SK-N-SH (cell line): Measurements from ENCODE around the gene PIGM. TPM values are rescaled to one million over a fixed set of nuclear protein-coding genes. Genes with fewer than 3 reads are reported as not detected.

Source experiments
- CTCF ChIA-PET: fragments of 300-600, 350-600 bp; formaldehyde crosslinking; extraction: SDS; loops from one replicate; lab custom pipeline; 2021; lab: Yijun Ruan, JAX
- POLR2A ChIA-PET: fragments of 350-600 bp; sonication (Branson Sonifier 250); formaldehyde crosslinking; extraction: SDS; loops from one replicate; lab custom pipeline; 2020; ENCODE audit warnings: antibody characterized with exemption, inconsistent platforms; lab: Yijun Ruan, JAX
- DNase-seq: peaks from one replicate; pipeline ENCODE4 v3.0.0; 2012
- H2AFZ ChIP-seq: fragments of 200-600 bp; sonication (generic); 2 replicates; pipeline ENCODE4 v1.8.1; 2016; ENCODE audit warnings: antibody characterized with exemption, mild to moderate bottlenecking, low read depth
- H3F3A ChIP-seq: fragments of 200-600 bp; sonication (generic); replicated peaks from 2 replicates; pipeline ENCODE3; 2016; ENCODE audit warnings: antibody characterized with exemption, mild to moderate bottlenecking; ENCODE audit not compliant: insufficient read depth
- H3K27ac ChIP-seq, 2 experiments: fragments of 200-500 bp in 1 of 2; fragments of 200-600 bp in 1 of 2; sonication (Bioruptor generic) in 1 of 2; sonication (generic), shearing (Covaris generic) in 1 of 2; 2 replicates each; pipeline versions ENCODE4 v1.5.1 to v1.6.1; 2014 to 2016; ENCODE audit warnings: low read depth in 2 of 2, inconsistent platforms in 1 of 2, low read length in 1 of 2, mild to moderate bottlenecking in 1 of 2, mixed read lengths in 1 of 2
- H3K27me3 ChIP-seq: fragments of 200-600 bp; sonication (generic), shearing (Covaris generic); 2 replicates; pipeline ENCODE4 v1.6.1; 2016; ENCODE audit warnings: mixed run types; ENCODE audit not compliant: insufficient read depth
- H3K36me3 ChIP-seq, 2 experiments: fragments of 200-500 bp in 1 of 2; fragments of 200-600 bp in 1 of 2; sonication (Bioruptor generic) in 1 of 2; sonication (generic) in 1 of 2; replicated peaks in 1 of 2; 2 replicates each; pipeline versions ENCODE3 to v1.5.1; 2014 to 2016; ENCODE audit warnings: low read length in 1 of 2, mild to moderate bottlenecking in 1 of 2; ENCODE audit not compliant: insufficient read depth in 2 of 2, control insufficient read depth in 1 of 2
- H3K4me1 ChIP-seq, 2 experiments: fragments of 200-500 bp in 1 of 2; fragments of 200-600 bp in 1 of 2; sonication (Bioruptor generic) in 1 of 2; sonication (generic), shearing (Covaris generic) in 1 of 2; 2 replicates each; pipeline versions ENCODE4 v1.5.1 to v1.6.1; 2014 to 2016; ENCODE audit warnings: low read depth in 1 of 2, low read length in 1 of 2, mixed run types in 1 of 2; ENCODE audit not compliant: insufficient read depth in 2 of 2, control insufficient read depth in 1 of 2
- H3K4me2 ChIP-seq: fragments of 200-600 bp; sonication (generic), shearing (Covaris generic); 2 replicates; pipeline ENCODE4 v1.6.1; 2017; ENCODE audit warnings: mixed run types
- H3K4me3 ChIP-seq, 2 experiments: fragments of 200-500 bp in 1 of 2; fragments of 200-600 bp in 1 of 2; sonication (Bioruptor generic) in 1 of 2; sonication (generic), shearing (Covaris generic) in 1 of 2; 2 replicates each; pipeline versions ENCODE4 v1.5.1 to v1.8.1; 2014 to 2016; ENCODE audit warnings: low read depth in 2 of 2, inconsistent platforms in 1 of 2, low read length in 1 of 2, mild to moderate bottlenecking in 1 of 2, mixed read lengths in 1 of 2, moderate library complexity in 1 of 2
- H3K79me2 ChIP-seq: fragments of 200-600 bp; sonication (generic); 2 replicates; pipeline ENCODE4 v1.8.1; 2017; ENCODE audit warnings: mild to moderate bottlenecking; ENCODE audit not compliant: insufficient read depth
- H3K9ac ChIP-seq: fragments of 200-600 bp; sonication (generic); 2 replicates; pipeline ENCODE4 v1.6.1; 2017; ENCODE audit warnings: mixed run types
- H3K9me2 ChIP-seq: fragments of 200-600 bp; sonication (generic); 2 replicates; pipeline ENCODE4 v1.6.1; 2017; ENCODE audit warnings: mixed run types
- H3K9me3 ChIP-seq: fragments of 200-600 bp; sonication (generic); 2 replicates; pipeline ENCODE4 v1.6.1; 2017; ENCODE audit warnings: mixed run types, mild to moderate bottlenecking, moderate library complexity
- H4K20me1 ChIP-seq: fragments of 200-600 bp; sonication (generic); 2 replicates; pipeline ENCODE4 v1.6.1; 2017; ENCODE audit warnings: mild to moderate bottlenecking, mixed run types; ENCODE audit not compliant: insufficient read depth
- CHD2 ChIP-seq: fragments of 150-350 bp; IDR thresholded peaks from 2 replicates; pipeline ENCODE4 v1.6.1; 2018; ENCODE audit warnings: low read length; ENCODE audit not compliant: partially characterized antibody
- ELF1 ChIP-seq: IDR thresholded peaks from 2 replicates; pipeline ENCODE4 v1.4.0; 2012
- EP300 ChIP-seq, 2 experiments: IDR thresholded peaks; 2 replicates each; pipeline versions ENCODE4 v1.4.0 to v1.6.1; 2012; ENCODE audit warnings: borderline replicate concordance in 1 of 2, low read depth in 1 of 2, low read length in 1 of 2
- EZH2phosphoT487 ChIP-seq: fragments of 200-600 bp; sonication (generic); IDR thresholded peaks from 2 replicates; pipeline ENCODE4 v1.6.1; 2017; ENCODE audit warnings: low read depth, mixed run types, mild to moderate bottlenecking, antibody characterized with exemption, moderate library complexity, borderline replicate concordance
- FOXJ3 ChIP-seq: sonication (generic); formaldehyde crosslinking; IDR thresholded peaks from 2 replicates; pipeline ENCODE4 v1.5.1; 2020; ENCODE audit warnings: mild to moderate bottlenecking, missing genetic modification reagents
- GABPA ChIP-seq: IDR thresholded peaks from 2 replicates; pipeline ENCODE4 v1.4.0; 2012; ENCODE audit warnings: low read depth, mild to moderate bottlenecking
- GATA2 ChIP-seq: sonication (generic); formaldehyde crosslinking; IDR thresholded peaks from 2 replicates; pipeline ENCODE4 v1.5.0; 2020; ENCODE audit warnings: mild to moderate bottlenecking, missing genetic modification reagents
- JUND ChIP-seq: IDR thresholded peaks from 2 replicates; pipeline ENCODE4 v1.4.0; 2012
- MEF2A ChIP-seq: IDR thresholded peaks from 2 replicates; pipeline ENCODE4 v1.4.0; 2012; ENCODE audit warnings: low read depth, borderline replicate concordance
- MXI1 ChIP-seq: IDR thresholded peaks from 2 replicates; pipeline ENCODE4 v1.6.1; 2012; ENCODE audit warnings: mild to moderate bottlenecking, low read depth, low read length, improper control_type of control experiment
- NFIC ChIP-seq: IDR thresholded peaks from 2 replicates; pipeline ENCODE4 v1.4.0; 2012; ENCODE audit warnings: borderline replicate concordance
- POLR2AphosphoS5 ChIP-seq: IDR thresholded peaks from 2 replicates; pipeline ENCODE4 v1.6.1; 2012; ENCODE audit warnings: low read depth, low read length
- RAD21 ChIP-seq: IDR thresholded peaks from 2 replicates; pipeline ENCODE4 v1.6.1; 2012; ENCODE audit warnings: mild to moderate bottlenecking, low read length
- RCOR1 ChIP-seq: fragments of 150-350 bp; IDR thresholded peaks from 2 replicates; pipeline ENCODE4 v1.6.1; 2017; ENCODE audit warnings: antibody characterized with exemption, low read length
- RFX5 ChIP-seq: IDR thresholded peaks from 2 replicates; pipeline ENCODE4 v1.6.1; 2012; ENCODE audit warnings: mild to moderate bottlenecking, improper control_type of control experiment, low read length
- RXRA ChIP-seq: IDR thresholded peaks from 2 replicates; pipeline ENCODE4 v1.4.0; 2012; ENCODE audit warnings: low read depth, mild to moderate bottlenecking, borderline replicate concordance
- SMC3 ChIP-seq: IDR thresholded peaks from 2 replicates; pipeline ENCODE4 v1.6.1; 2012; ENCODE audit warnings: low read depth, low read length, improper control_type of control experiment
- TAF1 ChIP-seq: IDR thresholded peaks from 2 replicates; pipeline ENCODE4 v1.6.1; 2012; ENCODE audit warnings: low read depth, mild to moderate bottlenecking, low read length, moderate library complexity, borderline replicate concordance
- TCF12 ChIP-seq: IDR thresholded peaks from 2 replicates; pipeline ENCODE4 v1.4.0; 2012
- TEAD4 ChIP-seq: IDR thresholded peaks from 2 replicates; pipeline ENCODE4 v1.4.0; 2012; ENCODE audit warnings: mild to moderate bottlenecking, borderline replicate concordance; ENCODE audit not compliant: insufficient read depth
- YY1 ChIP-seq: IDR thresholded peaks from 2 replicates; pipeline ENCODE4 v1.4.0; 2012; ENCODE audit warnings: low read depth, mild to moderate bottlenecking
- polyA plus RNA-seq, 3 experiments: library from polyadenylated mRNA; depleted of rRNA; stranded (reverse); fragments of >200 nt; gene quantifications; 2 replicates each; pipeline ENCODE4 v1.2.3, GENCODE V29; 2012
- TF ChIP-seq, protein P1 (sequence below): fragments of 150-350 bp; IDR thresholded peaks from 2 replicates; pipeline ENCODE4 v1.6.1; 2016; ENCODE audit warnings: mild to moderate bottlenecking, low read depth, low read length
- TF ChIP-seq, protein P2 (sequence below): fragments of 150-350 bp; IDR thresholded peaks from 2 replicates; pipeline ENCODE4 v1.6.1; 2017; ENCODE audit warnings: antibody characterized with exemption, low read length, low read depth, borderline replicate concordance
- TF ChIP-seq, protein P3 (sequence below): fragments of 200-600 bp; sonication (generic); IDR thresholded peaks from 2 replicates; pipeline ENCODE4 v1.6.1; 2017; ENCODE audit warnings: antibody characterized with exemption, mild to moderate bottlenecking, moderate library complexity
- TF ChIP-seq, protein P4 (sequence below): IDR thresholded peaks from 2 replicates; pipeline ENCODE4; 2012
- TF ChIP-seq, protein P5 (sequence below): IDR thresholded peaks from 2 replicates; pipeline ENCODE4 v1.4.0; 2012; ENCODE audit warnings: low read depth, borderline replicate concordance
- TF ChIP-seq, protein P6 (sequence below): IDR thresholded peaks from 2 replicates; pipeline ENCODE4 v1.4.0; 2012; ENCODE audit warnings: low read depth
- TF ChIP-seq, protein P7 (sequence below): IDR thresholded peaks from 2 replicates; pipeline ENCODE4 v1.4.0; 2012; ENCODE audit warnings: low read depth, borderline replicate concordance

PIGM gene
- polyA plus RNA-seq, 1 of the 3 experiments (the other 2 are of a cell fraction), result 4.0 TPM

DNA sequence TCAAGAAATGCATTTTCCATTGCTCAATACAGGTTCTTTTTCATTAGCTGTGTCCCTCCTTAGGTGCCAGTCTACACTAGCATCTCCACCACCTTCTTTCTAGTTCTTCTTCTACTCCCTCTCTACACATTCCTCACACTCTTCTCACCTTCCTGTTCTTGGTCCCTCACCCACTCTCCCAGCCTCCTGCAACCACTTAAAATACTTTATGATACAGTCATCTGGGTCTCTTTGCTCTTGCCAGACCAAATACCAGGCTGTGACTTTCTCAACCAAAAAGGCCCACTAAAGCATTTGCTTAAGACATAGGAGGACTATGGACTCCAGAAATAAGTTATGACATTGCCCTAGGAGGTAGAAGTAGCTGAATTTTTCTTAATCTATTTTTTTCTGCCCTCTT, 35.1 kb downstream of the PIGM start:
- no peaks in the 10 kb centered on the region for H3K9me3 ChIP-seq
- CTCF ChIA-PET, result interaction anchor here (0.8 to 6.3 kb wide), 2 partner anchors 9 to 10 kb away, joined by 3 to 65 read pairs; no protein-coding TSS in a partner anchor
- peak overlapping the region; percentile 43; the same call in 1 of the 2 replicates for H3K4me2 ChIP-seq
- TF ChIP-seq, protein P1, sequence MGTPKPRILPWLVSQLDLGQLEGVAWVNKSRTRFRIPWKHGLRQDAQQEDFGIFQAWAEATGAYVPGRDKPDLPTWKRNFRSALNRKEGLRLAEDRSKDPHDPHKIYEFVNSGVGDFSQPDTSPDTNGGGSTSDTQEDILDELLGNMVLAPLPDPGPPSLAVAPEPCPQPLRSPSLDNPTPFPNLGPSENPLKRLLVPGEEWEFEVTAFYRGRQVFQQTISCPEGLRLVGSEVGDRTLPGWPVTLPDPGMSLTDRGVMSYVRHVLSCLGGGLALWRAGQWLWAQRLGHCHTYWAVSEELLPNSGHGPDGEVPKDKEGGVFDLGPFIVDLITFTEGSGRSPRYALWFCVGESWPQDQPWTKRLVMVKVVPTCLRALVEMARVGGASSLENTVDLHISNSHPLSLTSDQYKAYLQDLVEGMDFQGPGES, result no peak
- TF ChIP-seq RCOR1, result no peak
- no peak for TF ChIP-seq ELF1
- no peak for TF ChIP-seq SMC3
- 0 out of 2 replicates have a peak, but pooled peaks have one; percentile 14 for TF ChIP-seq YY1
- TF ChIP-seq JUND, result peak; percentile 78
- TF ChIP-seq, protein P2, sequence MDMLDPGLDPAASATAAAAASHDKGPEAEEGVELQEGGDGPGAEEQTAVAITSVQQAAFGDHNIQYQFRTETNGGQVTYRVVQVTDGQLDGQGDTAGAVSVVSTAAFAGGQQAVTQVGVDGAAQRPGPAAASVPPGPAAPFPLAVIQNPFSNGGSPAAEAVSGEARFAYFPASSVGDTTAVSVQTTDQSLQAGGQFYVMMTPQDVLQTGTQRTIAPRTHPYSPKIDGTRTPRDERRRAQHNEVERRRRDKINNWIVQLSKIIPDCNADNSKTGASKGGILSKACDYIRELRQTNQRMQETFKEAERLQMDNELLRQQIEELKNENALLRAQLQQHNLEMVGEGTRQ, result no peak
- TF ChIP-seq, protein P3, sequence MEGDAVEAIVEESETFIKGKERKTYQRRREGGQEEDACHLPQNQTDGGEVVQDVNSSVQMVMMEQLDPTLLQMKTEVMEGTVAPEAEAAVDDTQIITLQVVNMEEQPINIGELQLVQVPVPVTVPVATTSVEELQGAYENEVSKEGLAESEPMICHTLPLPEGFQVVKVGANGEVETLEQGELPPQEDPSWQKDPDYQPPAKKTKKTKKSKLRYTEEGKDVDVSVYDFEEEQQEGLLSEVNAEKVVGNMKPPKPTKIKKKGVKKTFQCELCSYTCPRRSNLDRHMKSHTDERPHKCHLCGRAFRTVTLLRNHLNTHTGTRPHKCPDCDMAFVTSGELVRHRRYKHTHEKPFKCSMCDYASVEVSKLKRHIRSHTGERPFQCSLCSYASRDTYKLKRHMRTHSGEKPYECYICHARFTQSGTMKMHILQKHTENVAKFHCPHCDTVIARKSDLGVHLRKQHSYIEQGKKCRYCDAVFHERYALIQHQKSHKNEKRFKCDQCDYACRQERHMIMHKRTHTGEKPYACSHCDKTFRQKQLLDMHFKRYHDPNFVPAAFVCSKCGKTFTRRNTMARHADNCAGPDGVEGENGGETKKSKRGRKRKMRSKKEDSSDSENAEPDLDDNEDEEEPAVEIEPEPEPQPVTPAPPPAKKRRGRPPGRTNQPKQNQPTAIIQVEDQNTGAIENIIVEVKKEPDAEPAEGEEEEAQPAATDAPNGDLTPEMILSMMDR, result no peak
- peak; percentile 85 for TF ChIP-seq TEAD4
- TF ChIP-seq MXI1, result no peak
- no peak for TF ChIP-seq EZH2phosphoT487
- TF ChIP-seq FOXJ3, result no peak
- peak; percentile 55; the same call in 1 of the 2 replicates for TF ChIP-seq POLR2AphosphoS5
- no peak for TF ChIP-seq CHD2
- TF ChIP-seq GABPA, result no peak
- TF ChIP-seq, protein P4, sequence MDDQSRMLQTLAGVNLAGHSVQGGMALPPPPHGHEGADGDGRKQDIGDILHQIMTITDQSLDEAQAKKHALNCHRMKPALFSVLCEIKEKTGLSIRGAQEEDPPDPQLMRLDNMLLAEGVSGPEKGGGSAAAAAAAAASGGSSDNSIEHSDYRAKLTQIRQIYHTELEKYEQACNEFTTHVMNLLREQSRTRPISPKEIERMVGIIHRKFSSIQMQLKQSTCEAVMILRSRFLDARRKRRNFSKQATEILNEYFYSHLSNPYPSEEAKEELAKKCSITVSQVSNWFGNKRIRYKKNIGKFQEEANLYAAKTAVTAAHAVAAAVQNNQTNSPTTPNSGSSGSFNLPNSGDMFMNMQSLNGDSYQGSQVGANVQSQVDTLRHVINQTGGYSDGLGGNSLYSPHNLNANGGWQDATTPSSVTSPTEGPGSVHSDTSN, result 0 out of 2 replicates have a peak, but pooled peaks have one; percentile 8
- TF ChIP-seq, protein P5, sequence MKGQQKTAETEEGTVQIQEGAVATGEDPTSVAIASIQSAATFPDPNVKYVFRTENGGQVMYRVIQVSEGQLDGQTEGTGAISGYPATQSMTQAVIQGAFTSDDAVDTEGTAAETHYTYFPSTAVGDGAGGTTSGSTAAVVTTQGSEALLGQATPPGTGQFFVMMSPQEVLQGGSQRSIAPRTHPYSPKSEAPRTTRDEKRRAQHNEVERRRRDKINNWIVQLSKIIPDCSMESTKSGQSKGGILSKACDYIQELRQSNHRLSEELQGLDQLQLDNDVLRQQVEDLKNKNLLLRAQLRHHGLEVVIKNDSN, result no peak
- no peak for TF ChIP-seq RAD21
- no peak for TF ChIP-seq RFX5
- TF ChIP-seq, protein P6, sequence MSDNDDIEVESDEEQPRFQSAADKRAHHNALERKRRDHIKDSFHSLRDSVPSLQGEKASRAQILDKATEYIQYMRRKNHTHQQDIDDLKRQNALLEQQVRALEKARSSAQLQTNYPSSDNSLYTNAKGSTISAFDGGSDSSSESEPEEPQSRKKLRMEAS, result peak; percentile 38; the same call in 1 of the 2 replicates
- TF ChIP-seq MEF2A, result no peak
- TF ChIP-seq TAF1, result 0 out of 2 replicates have a peak, but pooled peaks have one; percentile 23
- TF ChIP-seq RXRA, result peak; percentile 22; the same call in 1 of the 2 replicates
- TF ChIP-seq GATA2 (CRISPR knock-in tag), result no peak
- peak; percentile 84 for TF ChIP-seq NFIC
- TF ChIP-seq, protein P7, sequence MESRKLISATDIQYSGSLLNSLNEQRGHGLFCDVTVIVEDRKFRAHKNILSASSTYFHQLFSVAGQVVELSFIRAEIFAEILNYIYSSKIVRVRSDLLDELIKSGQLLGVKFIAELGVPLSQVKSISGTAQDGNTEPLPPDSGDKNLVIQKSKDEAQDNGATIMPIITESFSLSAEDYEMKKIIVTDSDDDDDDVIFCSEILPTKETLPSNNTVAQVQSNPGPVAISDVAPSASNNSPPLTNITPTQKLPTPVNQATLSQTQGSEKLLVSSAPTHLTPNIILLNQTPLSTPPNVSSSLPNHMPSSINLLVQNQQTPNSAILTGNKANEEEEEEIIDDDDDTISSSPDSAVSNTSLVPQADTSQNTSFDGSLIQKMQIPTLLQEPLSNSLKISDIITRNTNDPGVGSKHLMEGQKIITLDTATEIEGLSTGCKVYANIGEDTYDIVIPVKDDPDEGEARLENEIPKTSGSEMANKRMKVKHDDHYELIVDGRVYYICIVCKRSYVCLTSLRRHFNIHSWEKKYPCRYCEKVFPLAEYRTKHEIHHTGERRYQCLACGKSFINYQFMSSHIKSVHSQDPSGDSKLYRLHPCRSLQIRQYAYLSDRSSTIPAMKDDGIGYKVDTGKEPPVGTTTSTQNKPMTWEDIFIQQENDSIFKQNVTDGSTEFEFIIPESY, result no peak
- TF ChIP-seq TCF12, result peak; percentile 97
- peak in 1 of 2 experiments; percentile 72; a peak in 2 of 4 replicates for TF ChIP-seq EP300 (IDR thresholded peaks at IDR 0.05; ENCODE audit: borderline replicate concordance in 1 of 2, low read depth in 1 of 2, low read length in 1 of 2)

More for the DNA sequence above, 35.1 kb downstream of the PIGM start:
- Histone ChIP-seq H3K79me2 (no peaks in the 10 kb centered on the region), H3F3A (peaks cover 14% of the 10 kb centered on the region), H3K9me2 (no peaks in the 10 kb centered on the region), H3K36me3 (no peaks in the 10 kb centered on the region), H2AFZ (no peak overlapping the region), H3K27me3 (no peaks in the 10 kb centered on the region), H4K20me1 (no peaks in the 10 kb centered on the region), H3K27ac (peak overlapping the region; percentile 59 to 78; a peak in 3 of 4 replicates), H3K9ac (no peak overlapping the region), H3K4me3 (no peak overlapping the region), H3K4me1 (no peaks in the 10 kb centered on the region)
- POLR2A ChIA-PET, result no interaction called here
- DNase-seq, result no peak
